ENCODE measurements around the gene RALA.
"Not testable (repeated sequence)": the region's sequence is repeated elsewhere in the genome, so short reads cannot be mapped to it uniquely, and the experiment has no call there.

The RALA gene

DNA sequence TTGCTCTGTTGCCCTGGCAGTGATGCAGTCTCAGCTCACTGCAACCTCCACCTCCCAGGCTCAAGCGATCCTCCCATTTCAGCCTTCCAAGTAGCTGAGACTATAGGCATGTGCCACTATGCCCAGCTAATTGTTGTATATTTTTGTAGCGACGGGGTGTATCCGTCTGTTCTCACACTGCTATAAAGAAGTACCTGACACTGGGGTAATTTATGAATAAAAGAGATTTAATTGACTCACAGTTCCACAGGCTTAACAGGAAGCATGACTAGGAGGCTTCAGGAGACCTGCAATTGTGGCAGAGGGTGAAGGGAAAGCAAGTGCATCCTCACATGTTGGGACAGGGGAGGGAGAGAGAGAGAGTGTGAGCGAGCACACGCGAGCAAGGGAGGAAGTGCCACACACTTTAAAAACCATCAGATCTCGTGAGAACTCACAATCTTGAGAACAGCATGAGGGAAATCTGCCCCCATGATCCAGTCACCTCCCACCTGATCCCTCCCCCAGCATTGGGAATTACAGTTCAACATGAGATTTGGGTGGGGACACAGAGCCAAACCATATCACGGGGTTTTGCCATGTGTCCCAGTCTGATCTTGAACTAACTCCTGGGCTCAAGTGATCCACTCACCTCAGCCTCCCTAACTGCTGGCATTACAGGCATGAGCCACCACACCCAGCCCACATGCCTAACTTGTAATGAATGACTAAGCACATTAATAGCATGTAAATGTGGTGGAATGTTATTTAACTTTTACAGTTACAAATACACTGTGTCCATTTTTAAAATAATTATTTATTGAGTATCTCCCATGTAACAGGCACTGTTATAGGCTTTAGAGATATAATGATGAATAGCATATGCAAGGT is 65.5 kb downstream of the RALA start:
- DNase-seq: no peak

DNA sequence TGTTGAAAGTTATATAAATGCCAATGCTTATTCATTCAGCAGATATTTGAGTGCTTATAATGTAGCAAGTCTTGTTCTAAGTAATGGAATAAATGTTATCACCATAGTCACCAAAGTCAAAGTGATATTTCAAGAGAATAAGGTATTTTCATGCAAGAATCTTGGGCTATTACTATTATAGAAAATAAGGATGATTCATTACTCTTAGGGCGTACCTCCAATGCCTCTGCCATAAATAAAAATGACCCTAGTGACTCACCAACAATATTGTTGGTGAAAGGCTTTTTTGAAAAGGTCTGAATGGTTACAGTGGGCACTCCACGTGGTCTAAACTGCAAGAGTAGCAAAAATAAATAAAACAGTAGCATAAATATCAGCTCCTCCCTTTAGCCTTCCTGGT is 68.4 kb downstream of the RALA start:
- no peak for DNase-seq

- DNase-seq: not testable (repeated sequence)
Observed at GRCh38 chr7:39693086-39693485, 69.7 kb downstream of the RALA start.

DNA sequence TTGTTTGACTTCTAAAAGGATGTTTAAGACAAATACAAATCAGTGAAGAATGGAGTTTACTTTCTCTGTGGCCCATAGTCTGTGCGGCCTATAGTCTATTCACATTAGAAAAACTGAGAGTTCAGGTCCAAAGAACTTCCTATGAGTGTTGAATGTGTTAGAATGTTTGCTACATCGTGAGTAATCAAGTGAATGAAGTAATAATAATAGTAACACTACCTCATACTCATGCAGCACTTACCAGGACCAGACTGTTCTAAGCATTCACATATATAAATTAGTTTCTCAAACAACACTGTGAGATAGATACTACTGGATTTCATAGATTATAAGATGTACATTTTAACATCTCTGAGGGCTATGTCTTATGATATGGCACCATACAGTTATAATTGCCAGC is 70.4 kb downstream of the RALA start:
- peak in 1 of 2 donors; percentile 15 for DNase-seq

DNA sequence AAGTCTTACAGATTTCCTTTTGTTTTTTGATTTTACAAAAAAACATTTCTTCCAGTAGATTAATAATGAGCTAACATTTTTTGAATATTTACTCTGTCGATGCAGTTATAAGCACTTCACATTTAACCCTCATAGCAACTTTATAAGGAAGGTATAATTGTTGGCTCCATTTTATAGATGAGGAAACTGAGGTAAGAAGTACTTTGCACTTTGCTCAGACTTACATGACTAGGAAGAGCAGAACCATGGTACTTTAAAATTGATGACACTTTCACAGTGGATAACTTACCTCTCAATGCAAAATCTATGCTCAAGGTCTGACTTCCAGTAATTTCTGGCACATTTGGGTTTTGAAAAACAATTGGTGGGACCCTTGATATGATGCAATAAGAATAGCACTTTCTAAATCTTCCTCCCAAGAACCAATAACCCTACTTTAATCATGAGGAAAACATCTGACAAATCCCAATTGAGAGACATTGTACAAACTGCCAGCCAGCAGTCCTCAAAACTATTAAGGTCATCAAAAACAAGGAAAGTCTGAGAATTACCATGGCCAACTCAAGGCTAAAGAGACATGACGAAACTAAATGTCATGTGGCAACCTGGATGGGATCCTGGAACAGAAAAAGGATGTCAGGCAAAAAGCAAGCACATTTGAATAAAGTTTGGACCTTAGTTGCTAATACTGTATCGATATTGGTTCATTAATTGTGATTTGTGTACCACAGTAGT is 72.6 kb downstream of the RALA start:
- no peak for DNase-seq

- no peak for DNase-seq
Observed at GRCh38 chr7:39696631-39697030, 73.3 kb downstream of the RALA start.

DNA sequence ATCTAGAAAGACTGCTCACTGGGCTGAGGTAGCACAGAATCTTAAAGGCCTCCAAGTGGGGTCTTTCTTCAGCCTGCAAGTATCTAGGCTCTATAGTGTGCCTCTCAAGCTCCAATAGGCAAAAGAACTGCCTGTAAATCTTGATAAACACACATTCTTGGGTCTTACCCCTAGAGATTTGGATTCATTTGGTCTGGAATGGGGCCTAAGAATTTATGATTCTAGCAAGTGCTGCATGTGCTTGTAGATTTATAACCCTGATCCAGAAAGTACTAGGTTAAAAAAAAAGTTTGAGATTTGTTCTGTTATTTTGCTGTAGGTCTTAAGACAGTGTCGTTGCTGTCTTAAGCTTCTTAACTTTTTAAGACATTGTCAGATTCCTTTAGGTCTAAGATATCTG is 74.1 kb downstream of the RALA start:
- no peak for DNase-seq

- DNase-seq: no peak
Observed at GRCh38 chr7:39700165-39700564, 76.8 kb downstream of the RALA start.

DNA sequence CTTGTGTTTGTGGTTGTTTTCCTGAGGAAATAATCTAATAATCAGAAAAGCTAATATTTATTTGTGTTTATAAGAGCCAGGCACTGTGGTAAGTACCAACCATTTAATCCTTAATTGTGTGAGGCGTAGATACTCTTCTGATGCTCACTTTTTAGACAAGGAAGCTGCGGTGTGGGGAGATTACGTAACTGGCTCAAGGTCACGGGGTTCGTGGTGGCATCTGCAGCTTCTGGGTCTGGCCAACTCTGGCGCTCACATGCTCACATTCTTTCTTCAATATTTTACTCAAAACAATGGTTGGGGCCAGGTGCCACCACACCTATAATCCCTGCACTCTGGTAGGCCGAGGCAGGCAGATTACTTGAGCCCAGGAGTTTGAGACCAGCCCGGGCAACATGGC is 77.6 kb downstream of the RALA start:
- peak; percentile 71 to 79 for DNase-seq

GRCh38 chr7:39702133-39702532 is 78.8 kb downstream of the RALA start:
- no peak for DNase-seq

GRCh38 chr7:39703144-39703543 is 79.8 kb downstream of the RALA start:
- peak; percentile 78 for DNase-seq

GRCh38 chr7:39709029-39709428 is 85.7 kb downstream of the RALA start:
- no peak for DNase-seq

DNA sequence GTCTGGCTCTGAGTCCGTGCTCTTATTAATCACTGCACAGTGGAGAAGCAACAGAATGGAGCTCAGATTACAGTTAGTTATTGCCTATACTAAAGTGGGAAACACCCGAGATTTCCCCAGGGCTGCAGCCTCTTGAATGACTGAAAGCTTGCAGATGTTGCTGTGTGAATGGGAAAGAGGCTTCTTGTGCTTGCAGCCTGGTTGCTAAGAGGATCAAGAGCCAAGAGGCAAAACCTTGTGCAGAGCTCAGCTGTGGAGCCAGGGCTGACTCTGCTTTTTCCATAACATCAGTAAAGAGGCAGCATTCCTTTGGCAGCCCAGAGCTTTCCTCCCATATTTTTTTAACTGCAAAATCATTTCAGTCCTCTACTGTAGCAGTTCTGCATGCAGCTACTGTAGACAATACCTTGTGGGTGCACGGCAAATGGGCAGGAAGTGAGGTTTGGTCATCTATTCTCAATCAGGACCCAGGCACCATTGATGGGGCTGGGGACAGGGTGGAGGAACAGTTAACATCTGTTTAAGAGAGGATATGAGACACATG is 86.5 kb downstream of the RALA start:
- DNase-seq: peak; percentile 20 to 52

DNA sequence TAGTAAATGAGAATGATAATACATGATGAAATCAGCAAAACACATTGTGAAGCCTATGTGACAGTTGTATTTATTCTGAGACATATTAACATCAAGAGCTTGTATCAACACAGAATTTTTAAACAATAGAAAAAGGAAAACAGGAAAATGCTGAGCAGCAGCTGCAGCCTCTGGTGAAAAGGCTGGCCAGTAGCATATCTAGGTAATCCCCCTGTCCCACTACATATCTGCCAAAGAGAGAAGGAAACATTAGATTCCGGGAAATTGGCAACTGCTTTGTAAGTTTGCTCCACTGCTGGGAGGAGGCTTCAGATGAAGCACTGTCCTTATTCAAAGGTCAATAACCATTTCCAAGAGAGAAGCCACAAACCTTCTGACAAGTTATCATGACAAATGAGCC is 89.4 kb downstream of the RALA start:
- no peak for DNase-seq

GRCh38 chr7:39714447-39715091 is 91.2 kb downstream of the RALA start:
- DNase-seq: no peak

- DNase-seq: no peak
Observed at GRCh38 chr7:39720586-39720985, 97.2 kb downstream of the RALA start.

DNA sequence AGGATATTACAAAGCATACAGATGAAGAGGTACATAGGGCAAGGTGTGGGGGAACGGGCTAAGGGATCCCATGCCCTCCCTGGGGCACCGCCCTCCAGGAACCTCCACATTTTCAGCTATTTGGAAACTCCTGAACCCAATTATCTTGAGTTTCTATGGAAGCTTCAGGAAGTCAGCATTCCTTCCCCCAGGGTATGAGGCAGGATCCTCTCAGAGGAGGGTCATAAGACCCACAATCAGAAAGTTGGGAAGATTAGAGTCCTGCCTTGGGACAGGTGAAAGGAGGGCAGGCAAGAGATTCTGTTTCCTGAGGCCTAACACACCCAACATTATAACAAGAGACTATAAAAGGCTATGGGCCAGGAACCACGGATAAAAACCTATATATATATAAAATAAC is 98.0 kb downstream of the RALA start:
- DNase-seq: no peak

GRCh38 chr7:39721919-39722597 is 98.7 kb downstream of the RALA start:
- no peak for DNase-seq

DNA sequence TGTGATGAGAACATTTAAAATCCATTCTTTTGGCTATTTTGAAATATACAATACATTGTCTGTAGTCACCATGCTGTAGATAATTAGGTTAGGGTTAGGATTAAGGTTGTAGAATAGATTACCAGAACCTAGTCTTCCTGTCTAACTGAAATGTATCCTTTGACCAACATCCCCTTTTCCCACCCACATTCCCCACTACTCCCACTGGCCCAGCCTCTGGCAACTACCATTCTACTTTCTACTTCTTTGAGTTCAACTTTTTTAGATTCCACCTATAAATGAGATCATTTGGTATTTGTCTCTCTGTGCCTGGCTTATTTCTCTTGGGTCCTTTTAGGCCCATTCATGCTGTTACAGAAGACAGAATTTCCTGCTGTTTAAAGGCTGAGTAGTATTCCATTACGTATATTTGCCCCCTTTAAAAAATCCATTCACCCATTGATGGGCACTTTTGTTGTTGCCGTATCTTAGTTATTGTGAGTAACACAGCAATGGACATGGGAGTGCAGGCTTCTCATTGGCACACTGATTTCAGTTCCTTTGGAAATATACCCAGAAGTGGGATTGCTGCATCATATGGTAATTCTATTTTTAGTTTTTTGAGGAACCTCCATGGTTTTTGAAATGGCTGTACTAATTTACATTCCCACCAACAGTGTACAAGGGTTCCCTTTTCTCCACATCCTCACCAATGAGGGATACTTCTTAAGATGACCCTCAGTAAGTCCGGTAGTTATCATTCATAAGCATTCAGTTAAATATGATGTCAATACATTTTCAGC is 104.0 kb downstream of the RALA start:
- peak; percentile 75 to 89 for DNase-seq

- peak; percentile 98 to 99 for DNase-seq
Observed at GRCh38 chr7:39732837-39733804, 109.7 kb downstream of the RALA start.
